SK-N-SH (cell line): ENCODE results near the gene POU6F1. TPM values are rescaled to one million over a fixed set of nuclear protein-coding genes. Genes with fewer than 3 reads are reported as not detected.

Experiments
- CTCF ChIA-PET: fragments of 300-600, 350-600 bp; formaldehyde crosslinking; extraction: SDS; loops from one replicate; lab custom pipeline; 2021; lab: Yijun Ruan, JAX
- POLR2A ChIA-PET: fragments of 350-600 bp; sonication (Branson Sonifier 250); formaldehyde crosslinking; extraction: SDS; loops from one replicate; lab custom pipeline; 2020; ENCODE audit warnings: antibody characterized with exemption, inconsistent platforms; lab: Yijun Ruan, JAX
- DNase-seq: peaks from one replicate; pipeline ENCODE4 v3.0.0; 2012
- H2AFZ ChIP-seq: fragments of 200-600 bp; sonication (generic); 2 replicates; pipeline ENCODE4 v1.8.1; 2016; ENCODE audit warnings: antibody characterized with exemption, mild to moderate bottlenecking, low read depth
- H3F3A ChIP-seq: fragments of 200-600 bp; sonication (generic); replicated peaks from 2 replicates; pipeline ENCODE3; 2016; ENCODE audit warnings: antibody characterized with exemption, mild to moderate bottlenecking; ENCODE audit not compliant: insufficient read depth
- H3K27ac ChIP-seq, 2 experiments: fragments of 200-500 bp in 1 of 2; fragments of 200-600 bp in 1 of 2; sonication (Bioruptor generic) in 1 of 2; sonication (generic), shearing (Covaris generic) in 1 of 2; 2 replicates each; pipeline versions ENCODE4 v1.5.1 to v1.6.1; 2014 to 2016; ENCODE audit warnings: low read depth in 2 of 2, inconsistent platforms in 1 of 2, low read length in 1 of 2, mild to moderate bottlenecking in 1 of 2, mixed read lengths in 1 of 2
- H3K27me3 ChIP-seq: fragments of 200-600 bp; sonication (generic), shearing (Covaris generic); 2 replicates; pipeline ENCODE4 v1.6.1; 2016; ENCODE audit warnings: mixed run types; ENCODE audit not compliant: insufficient read depth
- H3K36me3 ChIP-seq, 2 experiments: fragments of 200-500 bp in 1 of 2; fragments of 200-600 bp in 1 of 2; sonication (Bioruptor generic) in 1 of 2; sonication (generic) in 1 of 2; replicated peaks in 1 of 2; 2 replicates each; pipeline versions ENCODE3 to v1.5.1; 2014 to 2016; ENCODE audit warnings: low read length in 1 of 2, mild to moderate bottlenecking in 1 of 2; ENCODE audit not compliant: insufficient read depth in 2 of 2, control insufficient read depth in 1 of 2
- H3K4me1 ChIP-seq, 2 experiments: fragments of 200-500 bp in 1 of 2; fragments of 200-600 bp in 1 of 2; sonication (Bioruptor generic) in 1 of 2; sonication (generic), shearing (Covaris generic) in 1 of 2; 2 replicates each; pipeline versions ENCODE4 v1.5.1 to v1.6.1; 2014 to 2016; ENCODE audit warnings: low read depth in 1 of 2, low read length in 1 of 2, mixed run types in 1 of 2; ENCODE audit not compliant: insufficient read depth in 2 of 2, control insufficient read depth in 1 of 2
- H3K4me2 ChIP-seq: fragments of 200-600 bp; sonication (generic), shearing (Covaris generic); 2 replicates; pipeline ENCODE4 v1.6.1; 2017; ENCODE audit warnings: mixed run types
- H3K4me3 ChIP-seq, 2 experiments: fragments of 200-500 bp in 1 of 2; fragments of 200-600 bp in 1 of 2; sonication (Bioruptor generic) in 1 of 2; sonication (generic), shearing (Covaris generic) in 1 of 2; 2 replicates each; pipeline versions ENCODE4 v1.5.1 to v1.8.1; 2014 to 2016; ENCODE audit warnings: low read depth in 2 of 2, inconsistent platforms in 1 of 2, low read length in 1 of 2, mild to moderate bottlenecking in 1 of 2, mixed read lengths in 1 of 2, moderate library complexity in 1 of 2
- H3K79me2 ChIP-seq: fragments of 200-600 bp; sonication (generic); 2 replicates; pipeline ENCODE4 v1.8.1; 2017; ENCODE audit warnings: mild to moderate bottlenecking; ENCODE audit not compliant: insufficient read depth
- H3K9ac ChIP-seq: fragments of 200-600 bp; sonication (generic); 2 replicates; pipeline ENCODE4 v1.6.1; 2017; ENCODE audit warnings: mixed run types
- H3K9me2 ChIP-seq: fragments of 200-600 bp; sonication (generic); 2 replicates; pipeline ENCODE4 v1.6.1; 2017; ENCODE audit warnings: mixed run types
- H3K9me3 ChIP-seq: fragments of 200-600 bp; sonication (generic); 2 replicates; pipeline ENCODE4 v1.6.1; 2017; ENCODE audit warnings: mixed run types, mild to moderate bottlenecking, moderate library complexity
- H4K20me1 ChIP-seq: fragments of 200-600 bp; sonication (generic); 2 replicates; pipeline ENCODE4 v1.6.1; 2017; ENCODE audit warnings: mild to moderate bottlenecking, mixed run types; ENCODE audit not compliant: insufficient read depth
- CTCF ChIP-seq: fragments of 200-600 bp; sonication (generic); IDR thresholded peaks from 2 replicates; pipeline ENCODE4 v1.6.1; 2017; ENCODE audit warnings: antibody characterized with exemption, mild to moderate bottlenecking, moderate library complexity
- ELF1 ChIP-seq: IDR thresholded peaks from 2 replicates; pipeline ENCODE4 v1.4.0; 2012
- EP300 ChIP-seq, 2 experiments: IDR thresholded peaks; 2 replicates each; pipeline versions ENCODE4 v1.4.0 to v1.6.1; 2012; ENCODE audit warnings: borderline replicate concordance in 1 of 2, low read depth in 1 of 2, low read length in 1 of 2
- FOXJ3 ChIP-seq: sonication (generic); formaldehyde crosslinking; IDR thresholded peaks from 2 replicates; pipeline ENCODE4 v1.5.1; 2020; ENCODE audit warnings: mild to moderate bottlenecking, missing genetic modification reagents
- GABPA ChIP-seq: IDR thresholded peaks from 2 replicates; pipeline ENCODE4 v1.4.0; 2012; ENCODE audit warnings: low read depth, mild to moderate bottlenecking
- GATA2 ChIP-seq: sonication (generic); formaldehyde crosslinking; IDR thresholded peaks from 2 replicates; pipeline ENCODE4 v1.5.0; 2020; ENCODE audit warnings: mild to moderate bottlenecking, missing genetic modification reagents
- JUND ChIP-seq: IDR thresholded peaks from 2 replicates; pipeline ENCODE4 v1.4.0; 2012
- NRF1 ChIP-seq: IDR thresholded peaks from 2 replicates; pipeline ENCODE4 v1.6.1; 2012; ENCODE audit warnings: low read depth, mild to moderate bottlenecking, low read length
- REST ChIP-seq: IDR thresholded peaks from 2 replicates; pipeline ENCODE4 v1.6.1; 2012; ENCODE audit warnings: mild to moderate bottlenecking, low read depth, low read length, moderate library complexity
- SMC3 ChIP-seq: IDR thresholded peaks from 2 replicates; pipeline ENCODE4 v1.6.1; 2012; ENCODE audit warnings: low read depth, low read length, improper control_type of control experiment
- TCF12 ChIP-seq: IDR thresholded peaks from 2 replicates; pipeline ENCODE4 v1.4.0; 2012
- USF2 ChIP-seq: fragments of 150-350 bp; IDR thresholded peaks from 2 replicates; pipeline ENCODE4 v1.6.1; 2017; ENCODE audit warnings: antibody characterized with exemption, low read length, low read depth, borderline replicate concordance
- YY1 ChIP-seq: IDR thresholded peaks from 2 replicates; pipeline ENCODE4 v1.4.0; 2012; ENCODE audit warnings: low read depth, mild to moderate bottlenecking
- WGBS: methylation state at CpG from one replicate; pipeline ENCODE4 v1.1.6; 2017; ENCODE audit warnings: low lambda C conversion rate; 5-methylcytosine and 5-hydroxymethylcytosine counted together
- polyA plus RNA-seq, 3 experiments: library from polyadenylated mRNA; depleted of rRNA; stranded (reverse); fragments of >200 nt; gene quantifications; 2 replicates each; pipeline ENCODE4 v1.2.3, GENCODE V29; 2012
- TF ChIP-seq, protein P1 (sequence below): fragments of 150-350 bp; IDR thresholded peaks from 2 replicates; pipeline ENCODE4 v1.6.1; 2016; ENCODE audit warnings: mild to moderate bottlenecking, low read depth, low read length
- TF ChIP-seq, protein P2 (sequence below): IDR thresholded peaks from 2 replicates; pipeline ENCODE4 v1.4.0; 2012; ENCODE audit warnings: low read depth

The POU6F1 gene
- polyA plus RNA-seq, 1 of the 3 experiments (the other 2 are of a cell fraction) = 1.9 TPM

DNA sequence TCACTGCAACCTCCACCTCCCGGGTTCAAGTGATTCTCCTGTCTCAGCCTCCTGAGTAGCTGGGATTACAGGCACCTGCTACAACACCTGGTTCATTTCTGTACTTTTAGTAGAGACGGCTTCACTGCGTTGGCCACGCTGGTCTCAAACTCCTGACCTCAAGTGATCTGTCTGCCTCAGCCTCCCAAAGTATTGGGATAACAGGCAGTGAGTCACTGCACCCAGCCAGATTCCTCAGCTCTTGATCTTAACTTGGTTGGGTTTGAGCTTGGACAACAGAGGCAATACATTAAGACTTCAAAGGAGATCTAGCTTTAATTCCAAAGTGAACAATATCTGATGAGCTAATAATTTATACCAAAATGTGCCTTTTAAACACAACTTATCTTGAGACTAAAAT, 26.4 kb upstream of the POU6F1 start:
- Histone ChIP-seq H4K20me1 (peaks cover 5% of the 10 kb centered on the region; the same call in 1 of the 2 replicates), H3K4me1 (peaks cover 7 to 12% of the 10 kb centered on the region in 2 experiments; a peak in 2 of 4 replicates), H3F3A (peaks cover 15% of the 10 kb centered on the region), H3K4me3 (no peak overlapping the region), H3K79me2 (peaks cover 40% of the 10 kb centered on the region), H2AFZ (no peak overlapping the region), H3K9me2 (no peaks in the 10 kb centered on the region), H3K4me2 (no peak overlapping the region), H3K27ac (no peak overlapping the region), H3K9ac (no peak overlapping the region), H3K27me3 (no peaks in the 10 kb centered on the region), H3K36me3 (peaks cover 49 to 50% of the 10 kb centered on the region in 2 experiments), H3K9me3 (no peaks in the 10 kb centered on the region)
- DNase-seq = no peak
- POLR2A ChIA-PET = no interaction called here
- 87% methylated on average over 4 of the region's 4 CpGs for WGBS
- CTCF ChIA-PET = interaction anchor here (0.7 to 2.6 kb wide), 5 partner anchors 8 to 288 kb away, joined by 3 to 6 read pairs (median 4); partner anchors contain the start of gene POU6F1
- TF ChIP-seq EP300 (IDR thresholded peaks at IDR 0.05; ENCODE audit: borderline replicate concordance in 1 of 2, low read depth in 1 of 2, low read length in 1 of 2) (no peak), YY1 (no peak), GATA2 (CRISPR knock-in tag) (no peak), TCF12 (no peak), ELF1 (no peak), JUND (no peak), USF2 (no peak), FOXJ3 (no peak), CTCF (no peak)
- TF ChIP-seq, protein P1, sequence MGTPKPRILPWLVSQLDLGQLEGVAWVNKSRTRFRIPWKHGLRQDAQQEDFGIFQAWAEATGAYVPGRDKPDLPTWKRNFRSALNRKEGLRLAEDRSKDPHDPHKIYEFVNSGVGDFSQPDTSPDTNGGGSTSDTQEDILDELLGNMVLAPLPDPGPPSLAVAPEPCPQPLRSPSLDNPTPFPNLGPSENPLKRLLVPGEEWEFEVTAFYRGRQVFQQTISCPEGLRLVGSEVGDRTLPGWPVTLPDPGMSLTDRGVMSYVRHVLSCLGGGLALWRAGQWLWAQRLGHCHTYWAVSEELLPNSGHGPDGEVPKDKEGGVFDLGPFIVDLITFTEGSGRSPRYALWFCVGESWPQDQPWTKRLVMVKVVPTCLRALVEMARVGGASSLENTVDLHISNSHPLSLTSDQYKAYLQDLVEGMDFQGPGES = no peak

GRCh38 chr12:51242876-51243275, 25.0 kb upstream of the POU6F1 start:
- H3K4me2 ChIP-seq = no peak overlapping the region
- H3K4me3 ChIP-seq = no peak overlapping the region
- H3K36me3 ChIP-seq = peaks cover 43 to 50% of the 10 kb centered on the region in 2 experiments
- H3K79me2 ChIP-seq = peaks cover 44% of the 10 kb centered on the region
- DNase-seq = no peak
- WGBS = 94% methylated on average over 7 of the region's 7 CpGs
- no peaks in the 10 kb centered on the region for H3K9me3 ChIP-seq
- TF ChIP-seq, protein P2, sequence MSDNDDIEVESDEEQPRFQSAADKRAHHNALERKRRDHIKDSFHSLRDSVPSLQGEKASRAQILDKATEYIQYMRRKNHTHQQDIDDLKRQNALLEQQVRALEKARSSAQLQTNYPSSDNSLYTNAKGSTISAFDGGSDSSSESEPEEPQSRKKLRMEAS = no peak
- TF ChIP-seq NRF1 = no peak
- TF ChIP-seq FOXJ3 = no peak
- no peak for TF ChIP-seq REST
- TF ChIP-seq GABPA = no peak
- no peak for TF ChIP-seq SMC3
- POLR2A ChIA-PET = no interaction called here
- peaks cover 5% of the 10 kb centered on the region; the same call in 1 of the 2 replicates for H4K20me1 ChIP-seq
- no peaks in the 10 kb centered on the region for H3K27me3 ChIP-seq
- H3K9me2 ChIP-seq = no peaks in the 10 kb centered on the region
- H2AFZ ChIP-seq = no peak overlapping the region
- no peak overlapping the region for H3K27ac ChIP-seq
- peaks cover 11 to 12% of the 10 kb centered on the region in 2 experiments; a peak in 2 of 4 replicates for H3K4me1 ChIP-seq
- no peak overlapping the region for H3K9ac ChIP-seq
- peaks cover 15% of the 10 kb centered on the region for H3F3A ChIP-seq
- CTCF ChIA-PET = interaction anchor here (0.7 to 1.7 kb wide), 2 partner anchors 10 to 239 kb away, joined by 3 to 4 read pairs; no protein-coding TSS in a partner anchor
